NT2/D1 (cell line): ENCODE data around the gene CHML.

ENCODE experiments used
- SUZ12 ChIP-seq: IDR thresholded peaks from 2 replicates; pipeline ENCODE4 v1.6.1; 2011; ENCODE audit not compliant: insufficient read length, insufficient read depth; ENCODE audit errors: extremely low read depth
- YY1 ChIP-seq: IDR thresholded peaks from 2 replicates; pipeline ENCODE4 v1.6.1; 2011; ENCODE audit not compliant: insufficient read length, insufficient read depth
- ZNF274 ChIP-seq: IDR thresholded peaks from 2 replicates; pipeline ENCODE4 v1.6.1; 2011; ENCODE audit warnings: mild to moderate bottlenecking, low read depth, low read length

- TF ChIP-seq ZNF274 (no peak), SUZ12 (no peak), YY1 (no peak)
Measured at GRCh38 chr1:241611736-241612135, 28.4 kb downstream of the CHML start.
